Neural cell (in vitro differentiated cells): Measurements from ENCODE around the gene SIGLEC1. TPM values are rescaled to one million over a fixed set of nuclear protein-coding genes. Genes with fewer than 3 reads are reported as not detected.

Experiments
- H2AFZ ChIP-seq: fragments of 200-600, 300-800 bp; sonication (generic), shearing (Covaris generic); 2 replicates; pipeline ENCODE4 v1.6.0; 2014; ENCODE audit warnings: low read depth, mild to moderate bottlenecking, antibody characterized with exemption, low read length, moderate library complexity
- H3F3A ChIP-seq: fragments of 200-600 bp; shearing (Covaris generic); 2 replicates; pipeline ENCODE4 v1.6.1; 2016; ENCODE audit warnings: mild to moderate bottlenecking, moderate library complexity, mixed read lengths, antibody characterized with exemption, low read length; ENCODE audit not compliant: insufficient read depth, poor library complexity, severe bottlenecking
- H3K27ac ChIP-seq: fragments of 200-600, 300-800 bp; sonication (generic), shearing (Covaris generic); 2 replicates; pipeline ENCODE4 v1.5.1; 2014; ENCODE audit warnings: mild to moderate bottlenecking, low read length, moderate library complexity
- H3K27me3 ChIP-seq: fragments of 300-800, 200-600 bp; sonication (generic), shearing (Covaris generic); 2 replicates; pipeline ENCODE4 v1.6.0; 2014; ENCODE audit warnings: mild to moderate bottlenecking, low read depth, low read length, moderate library complexity; ENCODE audit not compliant: insufficient read depth
- H3K36me3 ChIP-seq: fragments of 300-800, 200-600 bp; sonication (generic), shearing (Covaris generic); 2 replicates; pipeline ENCODE4 v1.5.1; 2014; ENCODE audit warnings: mild to moderate bottlenecking, antibody characterized with exemption, low read length, moderate library complexity; ENCODE audit not compliant: insufficient read depth
- H3K4me2 ChIP-seq: fragments of 300-800, 200-600 bp; sonication (generic), shearing (Covaris generic); 2 replicates; pipeline ENCODE4 v1.6.0; 2014; ENCODE audit warnings: mild to moderate bottlenecking, low read length
- H3K4me3 ChIP-seq: fragments of 300-800, 200-600 bp; sonication (generic), shearing (Covaris generic); 2 replicates; pipeline ENCODE4 v1.5.1; 2014; ENCODE audit warnings: mild to moderate bottlenecking, low read length, moderate library complexity
- H3K79me2 ChIP-seq: fragments of 200-600 bp; shearing (Covaris generic); replicated peaks from 2 replicates; pipeline ENCODE4 v1.6.0; 2014; ENCODE audit warnings: mild to moderate bottlenecking, low read length, moderate library complexity; ENCODE audit not compliant: insufficient read depth
- H3K9ac ChIP-seq: fragments of 300-800, 200-600 bp; sonication (generic), shearing (Covaris generic); 2 replicates; pipeline ENCODE4 v1.6.1; 2016; ENCODE audit warnings: mild to moderate bottlenecking, low read length, mixed read lengths
- H3K9me2 ChIP-seq: fragments of 200-600 bp; shearing (Covaris generic); 2 replicates; pipeline ENCODE4 v1.6.1; 2016; ENCODE audit warnings: mild to moderate bottlenecking, low read length, mixed read lengths; ENCODE audit not compliant: insufficient read depth
- H3K9me3 ChIP-seq: fragments of 200-600, 300-800 bp; sonication (generic), shearing (Covaris generic); 2 replicates; pipeline ENCODE4 v1.6.1; 2016; ENCODE audit warnings: mild to moderate bottlenecking, mixed run types, low read length, moderate library complexity, mixed read lengths
- H4K20me1 ChIP-seq: fragments of 200-600 bp; shearing (Covaris generic); 2 replicates; pipeline ENCODE4 v1.6.1; 2016; ENCODE audit warnings: mild to moderate bottlenecking, mixed run types; ENCODE audit not compliant: insufficient read depth
- CTCF ChIP-seq: fragments of 450-650 bp; IDR thresholded peaks from 2 replicates; pipeline ENCODE4 v1.5.1; 2014; ENCODE audit warnings: antibody characterized with exemption, mild to moderate bottlenecking, moderate library complexity; ENCODE audit not compliant: poor library complexity, severe bottlenecking
- EP300 ChIP-seq: fragments of 450-650 bp; conservative IDR thresholded peaks from 2 replicates; pipeline ENCODE4 v1.6.1; 2014; ENCODE audit warnings: antibody characterized with exemption, mild to moderate bottlenecking, moderate library complexity; ENCODE audit not compliant: poor library complexity, severe bottlenecking
- EZH2 ChIP-seq: fragments of 200-600, 300-800 bp; shearing (Covaris generic), sonication (generic); IDR thresholded peaks from 2 replicates; pipeline ENCODE4 v1.6.1; 2014; ENCODE audit warnings: antibody characterized with exemption, low read length, borderline replicate concordance, mild to moderate bottlenecking; ENCODE audit not compliant: insufficient read depth, poor library complexity, severe bottlenecking
- MXI1 ChIP-seq: fragments of 450-650 bp; conservative IDR thresholded peaks from 2 replicates; pipeline ENCODE4 v1.6.1; 2014; ENCODE audit warnings: antibody characterized with exemption, mild to moderate bottlenecking; ENCODE audit not compliant: poor library complexity, severe bottlenecking
- POLR2AphosphoS5 ChIP-seq: IDR thresholded peaks from 2 replicates; pipeline ENCODE4 v1.6.1; 2012
- RAD21 ChIP-seq: fragments of 450-650 bp; conservative IDR thresholded peaks from 2 replicates; pipeline ENCODE4 v1.6.1; 2014; ENCODE audit warnings: antibody characterized with exemption, mild to moderate bottlenecking, moderate library complexity
- REST ChIP-seq: IDR thresholded peaks from 2 replicates; pipeline ENCODE4 v1.6.1; 2012; ENCODE audit warnings: borderline replicate concordance
- SMC3 ChIP-seq: fragments of 450-650 bp; conservative IDR thresholded peaks from 2 replicates; pipeline ENCODE4 v1.6.1; 2014; ENCODE audit warnings: antibody characterized with exemption, mild to moderate bottlenecking, moderate library complexity; ENCODE audit not compliant: poor library complexity
- TAF1 ChIP-seq: IDR thresholded peaks from 2 replicates; pipeline ENCODE4 v1.6.1; 2012; ENCODE audit warnings: low read depth
- polyA plus RNA-seq: library from polyadenylated mRNA; depleted of rRNA; stranded (reverse); fragments of >200 nt; gene quantifications from 2 replicates; pipeline ENCODE4 v1.2.3, GENCODE V29; 2014

The SIGLEC1 gene
- polyA plus RNA-seq, 1 donor from 2014 or later = 0.12 TPM

GRCh38 chr20:3759884-3760283 is 47.5 kb upstream of the SIGLEC1 start:
- no peaks in the 10 kb centered on the region for H3F3A ChIP-seq
- no peaks in the 10 kb centered on the region for H3K79me2 ChIP-seq
- no peak overlapping the region for H3K9ac ChIP-seq
- no peaks in the 10 kb centered on the region for H3K36me3 ChIP-seq
- H3K9me3 ChIP-seq = no peaks in the 10 kb centered on the region
- no peak overlapping the region for H2AFZ ChIP-seq
- H3K4me2 ChIP-seq = no peak overlapping the region
- no peak for TF ChIP-seq EP300
- no peak for TF ChIP-seq TAF1
- TF ChIP-seq RAD21 = no peak
- TF ChIP-seq REST = no peak
- no peak for TF ChIP-seq POLR2AphosphoS5
- TF ChIP-seq EZH2 = no peak
- no peak overlapping the region for H3K27ac ChIP-seq
- no peaks in the 10 kb centered on the region for H4K20me1 ChIP-seq
- H3K27me3 ChIP-seq = no peaks in the 10 kb centered on the region
- H3K9me2 ChIP-seq = no peaks in the 10 kb centered on the region
- H3K4me3 ChIP-seq = no peak overlapping the region

GRCh38 chr20:3759316-3759823 is 47.0 kb upstream of the SIGLEC1 start:
- no peaks in the 10 kb centered on the region for H3K27me3 ChIP-seq
- H3K9me2 ChIP-seq = no peaks in the 10 kb centered on the region
- no peaks in the 10 kb centered on the region for H3K9me3 ChIP-seq
- no peaks in the 10 kb centered on the region for H3K79me2 ChIP-seq
- H3K9ac ChIP-seq = no peak overlapping the region
- H3K4me2 ChIP-seq = no peak overlapping the region
- H3F3A ChIP-seq = no peaks in the 10 kb centered on the region
- TF ChIP-seq EP300 (no peak), CTCF (no peak), EZH2 (no peak), RAD21 (no peak), TAF1 (no peak), REST (no peak), SMC3 (no peak), POLR2AphosphoS5 (no peak), MXI1 (no peak)
- H4K20me1 ChIP-seq = no peaks in the 10 kb centered on the region
- no peak overlapping the region for H2AFZ ChIP-seq
- no peaks in the 10 kb centered on the region for H3K36me3 ChIP-seq
- no peak overlapping the region for H3K4me3 ChIP-seq
- H3K27ac ChIP-seq = no peak overlapping the region
